Vagina (tissue), 2 donors: ENCODE results near the gene PPP2R2C. TPM values are rescaled to one million over a fixed set of nuclear protein-coding genes. Genes with fewer than 3 reads are reported as not detected.

Experiments used
- DNase-seq, 2 donors: peaks; one replicate each; pipeline ENCODE4 v3.0.0-alpha.2; 2017; ENCODE audit errors: extremely low spot score in 2 of 2
- H3K27ac ChIP-seq: fragments of 200-600 bp; sonication (generic); one replicate; pipeline ENCODE4 v1.5.1; 2019
- H3K27me3 ChIP-seq: fragments of 200-600 bp; sonication (generic); one replicate; pipeline ENCODE4 v1.5.1; 2019
- H3K36me3 ChIP-seq, 2 donors: fragments of 200-600 bp; sonication (generic); one replicate each; pipeline ENCODE4 v1.5.1; 2017 to 2019
- H3K4me1 ChIP-seq: fragments of 200-600 bp; sonication (generic); one replicate; pipeline ENCODE4 v1.5.1; 2019
- H3K4me3 ChIP-seq, 2 donors: fragments of 200-600 bp; sonication (generic); 1 replicate in 1 of 2; 2 replicates in 1 of 2; pipeline ENCODE4 v1.5.1; 2016 to 2019
- H3K9me3 ChIP-seq: fragments of 200-600 bp; sonication (generic); one replicate; pipeline ENCODE4 v1.5.1; 2019
- CTCF ChIP-seq, 3 experiments: fragments of 450-650 bp in 2 of 3; fragments of 200-600 bp in 1 of 3; sonication (generic) in 1 of 3; IDR thresholded peaks; one replicate each; pipeline ENCODE4 v1.5.1; 2017 to 2019; ENCODE audit warnings: antibody characterized with exemption in 3 of 3, mild to moderate bottlenecking in 2 of 3, moderate library complexity in 2 of 3
- POLR2A ChIP-seq, 2 donors: fragments of 450-650 bp; IDR thresholded peaks; one replicate each; pipeline ENCODE4 v1.6.1; 2017; ENCODE audit warnings: antibody characterized with exemption in 2 of 2, mild to moderate bottlenecking in 2 of 2, moderate library complexity in 2 of 2
- POLR2AphosphoS5 ChIP-seq, 2 donors: sonication (generic); formaldehyde crosslinking; IDR thresholded peaks; one replicate each; pipeline ENCODE4 v1.9.0; 2017; ENCODE audit warnings: antibody characterized with exemption in 2 of 2, mild to moderate bottlenecking in 2 of 2, low read depth in 1 of 2; ENCODE audit not compliant: insufficient read depth in 1 of 2
- intact Hi-C: fragments of 100-400 bp; cut with DNase I; formaldehyde crosslinking; loops from one replicate; pipeline ENCODE4 v1.15.1; 2023
- total RNA-seq: library from RNA; depleted of rRNA; stranded (reverse); fragments of >200 nt; gene quantifications from one replicate; pipeline ENCODE4 v1.2.3, GENCODE V29; 2016

Gene PPP2R2C
- total RNA-seq, 1 donor from 2014 or later, result 17.2 TPM

- intact Hi-C loops, result no loop called here
- no peaks in the 10 kb centered on the region for H3K4me1 ChIP-seq
Observed at GRCh38 chr4:6364581-6364980, 107.8 kb downstream of the PPP2R2C start.

GRCh38 chr4:6364146-6364545 is 108.3 kb downstream of the PPP2R2C start:
- intact Hi-C loops, result no loop called here
- H3K27ac ChIP-seq, result no peak overlapping the region
- no peaks in the 10 kb centered on the region for H3K4me1 ChIP-seq
- H3K4me3 ChIP-seq, result no peak overlapping the region
- TF ChIP-seq POLR2A (IDR thresholded peaks at IDR 0.05), result no peak
- no peak for TF ChIP-seq CTCF (IDR thresholded peaks at IDR 0.05)
- TF ChIP-seq POLR2AphosphoS5 (IDR thresholded peaks at IDR 0.05; ENCODE audit: insufficient read depth in 1 of 2, low read depth in 1 of 2), result no peak
- no peaks in the 10 kb centered on the region for H3K36me3 ChIP-seq
- no peaks in the 10 kb centered on the region for H3K27me3 ChIP-seq
- no peak for DNase-seq
- H3K9me3 ChIP-seq, result no peaks in the 10 kb centered on the region

More at GRCh38 chr4:6364581-6364980, 107.8 kb downstream of the PPP2R2C start:
- Histone ChIP-seq H3K36me3 (no peaks in the 10 kb centered on the region), H3K9me3 (no peaks in the 10 kb centered on the region), H3K27ac (no peak overlapping the region), H3K4me3 (no peak overlapping the region), H3K27me3 (no peaks in the 10 kb centered on the region)
- no peak for DNase-seq
- no peak for TF ChIP-seq POLR2A (IDR thresholded peaks at IDR 0.05)
- no peak for TF ChIP-seq CTCF (IDR thresholded peaks at IDR 0.05)

- no peak overlapping the region for H3K27ac ChIP-seq
- TF ChIP-seq POLR2A (IDR thresholded peaks at IDR 0.05), result no peak
- TF ChIP-seq POLR2AphosphoS5 (IDR thresholded peaks at IDR 0.05; ENCODE audit: insufficient read depth in 1 of 2, low read depth in 1 of 2), result no peak
- TF ChIP-seq CTCF (IDR thresholded peaks at IDR 0.05), result no peak
Observed at GRCh38 chr4:6362896-6363295, 109.5 kb downstream of the PPP2R2C start.

GRCh38 chr4:6362243-6362885 is 110.0 kb downstream of the PPP2R2C start:
- intact Hi-C loops, result no loop called here
- H3K4me1 ChIP-seq, result no peaks in the 10 kb centered on the region
- H3K4me3 ChIP-seq, result no peak overlapping the region
- no peak for TF ChIP-seq POLR2A (IDR thresholded peaks at IDR 0.05)
- TF ChIP-seq CTCF (IDR thresholded peaks at IDR 0.05), result no peak
- TF ChIP-seq POLR2AphosphoS5 (IDR thresholded peaks at IDR 0.05; ENCODE audit: insufficient read depth in 1 of 2, low read depth in 1 of 2), result no peak
- no peaks in the 10 kb centered on the region for H3K27me3 ChIP-seq
- H3K36me3 ChIP-seq, result no peaks in the 10 kb centered on the region
- no peak overlapping the region for H3K27ac ChIP-seq
- no peak for DNase-seq
- H3K9me3 ChIP-seq, result no peaks in the 10 kb centered on the region

More at GRCh38 chr4:6362896-6363295, 109.5 kb downstream of the PPP2R2C start:
- no peaks in the 10 kb centered on the region for H3K4me1 ChIP-seq
- no peaks in the 10 kb centered on the region for H3K27me3 ChIP-seq
- intact Hi-C loops, result no loop called here
- H3K4me3 ChIP-seq, result no peak overlapping the region
- H3K36me3 ChIP-seq, result no peaks in the 10 kb centered on the region
- DNase-seq, result no peak
- H3K9me3 ChIP-seq, result no peaks in the 10 kb centered on the region

- no peak for TF ChIP-seq POLR2A (IDR thresholded peaks at IDR 0.05)
- TF ChIP-seq POLR2AphosphoS5 (IDR thresholded peaks at IDR 0.05; ENCODE audit: insufficient read depth in 1 of 2, low read depth in 1 of 2), result no peak
- TF ChIP-seq CTCF (IDR thresholded peaks at IDR 0.05), result no peak
- Histone ChIP-seq H3K27ac (no peak overlapping the region), H3K4me3 (no peak overlapping the region), H3K9me3 (no peaks in the 10 kb centered on the region), H3K4me1 (no peaks in the 10 kb centered on the region), H3K36me3 (no peaks in the 10 kb centered on the region), H3K27me3 (no peaks in the 10 kb centered on the region)
- DNase-seq, result no peak
- intact Hi-C loops, result no loop called here
Observed at GRCh38 chr4:6361076-6361784, 111.2 kb downstream of the PPP2R2C start.
